ENCODE results near the gene CORIN. TPM values are rescaled to one million over a fixed set of nuclear protein-coding genes. Genes with fewer than 3 reads are reported as not detected.

Gene CORIN
- total and polyA plus RNA-seq, 2 donors (not counting 3 experiments of a cell fraction or from before 2014, with no cell fraction given) = 0.07 to 0.40 TPM

DNA sequence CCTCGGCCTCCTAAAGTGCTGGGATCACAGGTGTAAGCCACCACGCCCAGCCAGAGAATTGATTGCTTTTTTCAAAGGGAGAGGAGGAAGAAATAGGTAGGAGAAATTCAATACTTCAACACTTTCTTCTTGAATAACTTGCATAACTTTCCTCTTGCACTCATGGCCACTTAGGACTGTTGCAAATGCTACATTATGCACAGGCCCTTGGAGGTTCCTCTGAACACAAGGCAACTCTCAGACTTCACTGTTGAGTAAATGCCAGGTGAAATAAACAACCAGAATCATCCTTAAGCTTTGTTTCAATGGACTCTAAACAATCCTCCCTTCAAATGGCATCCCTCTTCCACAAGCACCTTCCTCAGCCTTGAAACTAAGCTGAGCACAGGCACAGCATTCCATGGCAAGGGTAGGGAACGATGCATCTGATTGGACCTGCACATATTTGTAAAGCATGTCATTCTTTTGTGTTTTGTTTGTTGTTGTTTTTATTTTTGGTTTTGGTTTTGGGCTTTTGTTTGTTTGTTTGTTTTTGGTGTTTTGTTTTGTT is 28.1 kb downstream of the CORIN start:
- intact Hi-C loops (cut with micrococcal nuclease) = loop anchor here (10.0 kb wide), 1 partner anchor 65 kb away; no protein-coding TSS in a partner anchor

More for the DNA sequence above, 28.1 kb downstream of the CORIN start:
- DNase-seq (ENCODE audit: low read depth, low spot score) (no peak), FAIRE-seq (no peak)
- POLR2A ChIA-PET = no interaction called here
- no peak for TF ChIP-seq POLR2AphosphoS5 (IDR thresholded peaks at IDR 0.05; ENCODE audit: insufficient read depth, low read depth, low read length)
- no peak for TF ChIP-seq GATA2 (IDR thresholded peaks at IDR 0.05; ENCODE audit: insufficient read depth, insufficient read length, low read depth, low read length)
- no peak for TF ChIP-seq POLR2A (IDR thresholded peaks at IDR 0.05; ENCODE audit: low read depth, low read length)
- no peak for TF ChIP-seq EZH2 (IDR thresholded peaks at IDR 0.05; ENCODE audit: borderline replicate concordance, low read depth, low read length, severe bottlenecking)
- TF ChIP-seq, protein P1, sequence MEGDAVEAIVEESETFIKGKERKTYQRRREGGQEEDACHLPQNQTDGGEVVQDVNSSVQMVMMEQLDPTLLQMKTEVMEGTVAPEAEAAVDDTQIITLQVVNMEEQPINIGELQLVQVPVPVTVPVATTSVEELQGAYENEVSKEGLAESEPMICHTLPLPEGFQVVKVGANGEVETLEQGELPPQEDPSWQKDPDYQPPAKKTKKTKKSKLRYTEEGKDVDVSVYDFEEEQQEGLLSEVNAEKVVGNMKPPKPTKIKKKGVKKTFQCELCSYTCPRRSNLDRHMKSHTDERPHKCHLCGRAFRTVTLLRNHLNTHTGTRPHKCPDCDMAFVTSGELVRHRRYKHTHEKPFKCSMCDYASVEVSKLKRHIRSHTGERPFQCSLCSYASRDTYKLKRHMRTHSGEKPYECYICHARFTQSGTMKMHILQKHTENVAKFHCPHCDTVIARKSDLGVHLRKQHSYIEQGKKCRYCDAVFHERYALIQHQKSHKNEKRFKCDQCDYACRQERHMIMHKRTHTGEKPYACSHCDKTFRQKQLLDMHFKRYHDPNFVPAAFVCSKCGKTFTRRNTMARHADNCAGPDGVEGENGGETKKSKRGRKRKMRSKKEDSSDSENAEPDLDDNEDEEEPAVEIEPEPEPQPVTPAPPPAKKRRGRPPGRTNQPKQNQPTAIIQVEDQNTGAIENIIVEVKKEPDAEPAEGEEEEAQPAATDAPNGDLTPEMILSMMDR (IDR thresholded peaks at IDR 0.05; ENCODE audit: extremely low read depth in 1 of 2, insufficient read depth in 1 of 2, low read depth in 1 of 2, low read length in 2 of 2) = no peak
- TF ChIP-seq JUN (IDR thresholded peaks at IDR 0.05; ENCODE audit: borderline replicate concordance, insufficient read depth, insufficient read length, low read depth) = no peak
- no peak for TF ChIP-seq MYC (IDR thresholded peaks at IDR 0.05; ENCODE audit: low read depth, low read length)
- TF ChIP-seq, protein P2, sequence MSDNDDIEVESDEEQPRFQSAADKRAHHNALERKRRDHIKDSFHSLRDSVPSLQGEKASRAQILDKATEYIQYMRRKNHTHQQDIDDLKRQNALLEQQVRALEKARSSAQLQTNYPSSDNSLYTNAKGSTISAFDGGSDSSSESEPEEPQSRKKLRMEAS (IDR thresholded peaks at IDR 0.05; ENCODE audit: insufficient read depth, insufficient read length) = no peak
- no peak for TF ChIP-seq FOS (IDR thresholded peaks at IDR 0.05; ENCODE audit: borderline replicate concordance, insufficient read depth, low read length)
- no peaks in the 10 kb centered on the region for H3K9me1 ChIP-seq (replicated peaks; ENCODE audit: control insufficient read depth, extremely low read depth, insufficient read depth, low read length)
- H3K27ac ChIP-seq (ENCODE audit: insufficient read depth, low read depth, low read length) = no peak overlapping the region
- no peak overlapping the region for H3K4me3 ChIP-seq (replicated peaks in 1 of 3; ENCODE audit: insufficient read depth in 1 of 3, low read depth in 1 of 3, low read length in 3 of 3)
- no peak overlapping the region for H3K4me2 ChIP-seq (ENCODE audit: insufficient read depth, low read length)
- H2AFZ ChIP-seq (ENCODE audit: low read depth, low read length) = no peak overlapping the region
- no peaks in the 10 kb centered on the region for H4K20me1 ChIP-seq (replicated peaks; ENCODE audit: control insufficient read depth, extremely low read depth, insufficient read depth, low read length)
- dilution Hi-C loops (cut with MboI; ENCODE audit: extremely low pct_ligation_motif_present, low sequenced_read_pairs) = no loop called here
- no peaks in the 10 kb centered on the region for H3K79me2 ChIP-seq (ENCODE audit: control insufficient read depth, insufficient read depth, low read length)
- CTCF ChIA-PET = no interaction called here
- H3K36me3 ChIP-seq (ENCODE audit: control insufficient read depth in 2 of 2, extremely low read depth in 1 of 2, insufficient read depth in 2 of 2, low read length in 2 of 2) = no peaks in the 10 kb centered on the region
- no peaks in the 10 kb centered on the region for H3K9me3 ChIP-seq (replicated peaks; ENCODE audit: control insufficient read depth, insufficient read depth, low read length)
- H3K4me1 ChIP-seq (ENCODE audit: control insufficient read depth, extremely low read depth, insufficient read depth, low read length) = no peaks in the 10 kb centered on the region
- no peak overlapping the region for H3K9ac ChIP-seq (replicated peaks; ENCODE audit: extremely low read depth, insufficient read depth, low read length)
- BruUV-seq (replicated peaks) = no TSS peak
- peaks cover 11 to 14% of the 10 kb centered on the region in 2 experiments for H3K27me3 ChIP-seq (ENCODE audit: control insufficient read depth in 2 of 2, insufficient read depth in 2 of 2, low read length in 2 of 2)
